ENCODE results near the gene CCDC81. TPM values are rescaled to one million over a fixed set of nuclear protein-coding genes. Genes with fewer than 3 reads are reported as not detected.

The CCDC81 gene
- total RNA-seq, 1 experiment from 2014 or later, result 0.49 TPM

DNA sequence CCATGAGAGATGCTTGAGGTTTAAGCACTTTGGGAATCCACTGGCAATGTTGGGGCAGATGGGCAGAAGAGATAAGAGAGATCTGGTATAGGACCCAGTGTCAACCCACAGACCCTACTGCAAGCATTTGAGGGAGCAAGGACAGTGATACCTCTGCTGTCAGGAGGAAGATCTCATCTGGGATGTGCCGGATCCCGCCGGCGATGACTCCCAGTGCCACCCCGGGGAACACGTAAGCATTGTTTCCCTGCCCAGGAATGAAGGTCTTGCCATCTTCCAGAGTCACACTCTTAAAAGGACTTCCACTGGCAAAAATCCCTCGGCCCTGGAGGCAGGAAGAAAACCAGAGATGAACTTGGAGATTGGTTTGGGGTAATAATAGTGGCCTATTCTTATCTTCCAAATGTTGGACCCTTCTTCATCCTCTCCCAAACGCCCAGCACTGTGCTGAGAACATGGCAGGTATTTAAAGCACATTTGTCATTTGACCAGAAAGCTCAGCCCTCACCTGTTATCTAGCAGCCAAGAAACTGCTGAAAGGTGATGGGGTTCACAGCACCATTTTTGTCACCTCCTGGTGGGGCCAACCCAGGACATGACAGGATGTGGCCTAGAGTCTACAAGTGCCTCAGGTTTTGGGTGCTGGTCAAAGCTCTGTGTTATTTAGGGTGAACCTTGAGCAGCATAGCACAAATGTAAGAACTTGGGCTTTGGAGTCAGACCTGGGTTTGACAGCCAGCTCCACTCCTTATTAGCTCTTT, 71.7 kb downstream of the CCDC81 start:
- no peaks in the 10 kb centered on the region for H3K9me3 ChIP-seq (ENCODE audit: control insufficient read depth, insufficient read depth, low read depth, low read length)
- ATAC-seq, result no peak
- no peak for TF ChIP-seq SIN3A (IDR thresholded peaks at IDR 0.05; ENCODE audit: borderline replicate concordance, insufficient read depth, low read depth, low read length)
- TF ChIP-seq POLR2AphosphoS5 (IDR thresholded peaks at IDR 0.05; ENCODE audit: low read depth, low read length), result no peak
- TF ChIP-seq, protein P1, sequence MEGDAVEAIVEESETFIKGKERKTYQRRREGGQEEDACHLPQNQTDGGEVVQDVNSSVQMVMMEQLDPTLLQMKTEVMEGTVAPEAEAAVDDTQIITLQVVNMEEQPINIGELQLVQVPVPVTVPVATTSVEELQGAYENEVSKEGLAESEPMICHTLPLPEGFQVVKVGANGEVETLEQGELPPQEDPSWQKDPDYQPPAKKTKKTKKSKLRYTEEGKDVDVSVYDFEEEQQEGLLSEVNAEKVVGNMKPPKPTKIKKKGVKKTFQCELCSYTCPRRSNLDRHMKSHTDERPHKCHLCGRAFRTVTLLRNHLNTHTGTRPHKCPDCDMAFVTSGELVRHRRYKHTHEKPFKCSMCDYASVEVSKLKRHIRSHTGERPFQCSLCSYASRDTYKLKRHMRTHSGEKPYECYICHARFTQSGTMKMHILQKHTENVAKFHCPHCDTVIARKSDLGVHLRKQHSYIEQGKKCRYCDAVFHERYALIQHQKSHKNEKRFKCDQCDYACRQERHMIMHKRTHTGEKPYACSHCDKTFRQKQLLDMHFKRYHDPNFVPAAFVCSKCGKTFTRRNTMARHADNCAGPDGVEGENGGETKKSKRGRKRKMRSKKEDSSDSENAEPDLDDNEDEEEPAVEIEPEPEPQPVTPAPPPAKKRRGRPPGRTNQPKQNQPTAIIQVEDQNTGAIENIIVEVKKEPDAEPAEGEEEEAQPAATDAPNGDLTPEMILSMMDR (IDR thresholded peaks at IDR 0.05), result no peak
- no peak for TF ChIP-seq TCF7L2 (IDR thresholded peaks at IDR 0.05; ENCODE audit: low read depth, low read length)
- TF ChIP-seq, protein P2, sequence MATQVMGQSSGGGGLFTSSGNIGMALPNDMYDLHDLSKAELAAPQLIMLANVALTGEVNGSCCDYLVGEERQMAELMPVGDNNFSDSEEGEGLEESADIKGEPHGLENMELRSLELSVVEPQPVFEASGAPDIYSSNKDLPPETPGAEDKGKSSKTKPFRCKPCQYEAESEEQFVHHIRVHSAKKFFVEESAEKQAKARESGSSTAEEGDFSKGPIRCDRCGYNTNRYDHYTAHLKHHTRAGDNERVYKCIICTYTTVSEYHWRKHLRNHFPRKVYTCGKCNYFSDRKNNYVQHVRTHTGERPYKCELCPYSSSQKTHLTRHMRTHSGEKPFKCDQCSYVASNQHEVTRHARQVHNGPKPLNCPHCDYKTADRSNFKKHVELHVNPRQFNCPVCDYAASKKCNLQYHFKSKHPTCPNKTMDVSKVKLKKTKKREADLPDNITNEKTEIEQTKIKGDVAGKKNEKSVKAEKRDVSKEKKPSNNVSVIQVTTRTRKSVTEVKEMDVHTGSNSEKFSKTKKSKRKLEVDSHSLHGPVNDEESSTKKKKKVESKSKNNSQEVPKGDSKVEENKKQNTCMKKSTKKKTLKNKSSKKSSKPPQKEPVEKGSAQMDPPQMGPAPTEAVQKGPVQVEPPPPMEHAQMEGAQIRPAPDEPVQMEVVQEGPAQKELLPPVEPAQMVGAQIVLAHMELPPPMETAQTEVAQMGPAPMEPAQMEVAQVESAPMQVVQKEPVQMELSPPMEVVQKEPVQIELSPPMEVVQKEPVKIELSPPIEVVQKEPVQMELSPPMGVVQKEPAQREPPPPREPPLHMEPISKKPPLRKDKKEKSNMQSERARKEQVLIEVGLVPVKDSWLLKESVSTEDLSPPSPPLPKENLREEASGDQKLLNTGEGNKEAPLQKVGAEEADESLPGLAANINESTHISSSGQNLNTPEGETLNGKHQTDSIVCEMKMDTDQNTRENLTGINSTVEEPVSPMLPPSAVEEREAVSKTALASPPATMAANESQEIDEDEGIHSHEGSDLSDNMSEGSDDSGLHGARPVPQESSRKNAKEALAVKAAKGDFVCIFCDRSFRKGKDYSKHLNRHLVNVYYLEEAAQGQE (IDR thresholded peaks at IDR 0.05; ENCODE audit: insufficient read depth in 1 of 2, low read depth in 2 of 2, low read length in 1 of 2), result no peak
- H3K27ac ChIP-seq (ENCODE audit: low read length), result no peak overlapping the region
- no TSS peak for BruUV-seq (replicated peaks)
- POLR2A ChIA-PET, result no interaction called here
- no peak for DNase-seq (ENCODE audit: low read depth, low spot score)
- no peak overlapping the region for H3K4me3 ChIP-seq (ENCODE audit: low read depth in 2 of 2, low read length in 2 of 2)
- H3K36me3 ChIP-seq (ENCODE audit: control insufficient read depth, insufficient read depth, low read length), result no peaks in the 10 kb centered on the region
- CTCF ChIA-PET, result no interaction called here
- no peaks in the 10 kb centered on the region for H3K27me3 ChIP-seq (ENCODE audit: control insufficient read depth, insufficient read depth, low read length)
- in situ Hi-C loops (cut with HindIII; ENCODE audit: low pct_unique_long_range_greater_than_20kb, low sequenced_read_pairs) (no loop called here), intact Hi-C loops (cut with micrococcal nuclease; ENCODE audit: unreplicated experiment) (no loop called here)
- H3K4me1 ChIP-seq (ENCODE audit: control insufficient read depth, insufficient read depth, low read length), result no peaks in the 10 kb centered on the region

GRCh38 chr11:86446924-86447285, 72.2 kb downstream of the CCDC81 start:
- ChIA-PET POLR2A (no interaction called here), CTCF (no interaction called here)
- ATAC-seq (no peak), DNase-seq (ENCODE audit: low read depth, low spot score) (no peak)
- intact Hi-C loops (cut with micrococcal nuclease; ENCODE audit: unreplicated experiment), result no loop called here
- Histone ChIP-seq H3K27me3 (ENCODE audit: control insufficient read depth, insufficient read depth, low read length) (no peaks in the 10 kb centered on the region), H3K27ac (ENCODE audit: low read length) (no peak overlapping the region), H3K9me3 (ENCODE audit: control insufficient read depth, insufficient read depth, low read depth, low read length) (no peaks in the 10 kb centered on the region), H3K36me3 (ENCODE audit: control insufficient read depth, insufficient read depth, low read length) (no peaks in the 10 kb centered on the region), H3K4me1 (ENCODE audit: control insufficient read depth, insufficient read depth, low read length) (no peaks in the 10 kb centered on the region), H3K4me3 (ENCODE audit: low read depth in 2 of 2, low read length in 2 of 2) (no peak overlapping the region)
- no TSS peak for BruUV-seq (replicated peaks)
- in situ Hi-C loops (cut with HindIII; ENCODE audit: low pct_unique_long_range_greater_than_20kb, low sequenced_read_pairs), result no loop called here
- no peak for TF ChIP-seq TCF7L2 (IDR thresholded peaks at IDR 0.05; ENCODE audit: low read depth, low read length)
- TF ChIP-seq, protein P1 (IDR thresholded peaks at IDR 0.05), result no peak
- no peak for TF ChIP-seq POLR2AphosphoS5 (IDR thresholded peaks at IDR 0.05; ENCODE audit: low read depth, low read length)
- TF ChIP-seq SIN3A (IDR thresholded peaks at IDR 0.05; ENCODE audit: borderline replicate concordance, insufficient read depth, low read depth, low read length), result no peak
- TF ChIP-seq, protein P2 (IDR thresholded peaks at IDR 0.05; ENCODE audit: insufficient read depth in 1 of 2, low read depth in 2 of 2, low read length in 1 of 2), result no peak
